Stomach (tissue), 9 donors: ENCODE results near the gene BMPR1B. TPM values are rescaled to one million over a fixed set of nuclear protein-coding genes. Genes with fewer than 3 reads are reported as not detected.

Experiments used
- DNase-seq, 2 donors: peaks; one replicate each; pipeline versions ENCODE4 v3.0.0 to v3.0.0-alpha.2; 2013 to 2019
- H3K27ac ChIP-seq, 5 donors: fragments of 200-600 bp in 4 of 5; sonication (generic) in 4 of 5; one replicate each; pipeline ENCODE4 v1.5.1; 2013 to 2019; ENCODE audit warnings: mild to moderate bottlenecking in 1 of 5, moderate library complexity in 1 of 5
- H3K27me3 ChIP-seq, 3 donors: fragments of 200-600 bp; sonication (generic); one replicate each; pipeline ENCODE4 v1.5.1; 2017 to 2019; ENCODE audit warnings: mixed run types in 1 of 3
- H3K36me3 ChIP-seq, 4 donors: fragments of 200-600 bp; sonication (generic); 1 replicate in 3 of 4; 2 replicates in 1 of 4; pipeline ENCODE4 v1.5.1; 2016 to 2019
- H3K4me1 ChIP-seq, 4 donors: fragments of 200-600 bp; sonication (generic); one replicate each; pipeline ENCODE4 v1.5.1; 2016 to 2019
- H3K4me3 ChIP-seq, 4 donors: fragments of 200-600 bp; sonication (generic) in 3 of 4; one replicate each; pipeline ENCODE4 v1.5.1; 2016 to 2019; ENCODE audit warnings: mild to moderate bottlenecking in 1 of 4
- H3K9me3 ChIP-seq, 4 donors: fragments of 200-600 bp; sonication (generic); one replicate each; pipeline ENCODE4 v1.5.1; 2016 to 2019
- EP300 ChIP-seq: sonication (generic); formaldehyde crosslinking; IDR thresholded peaks from one replicate; pipeline ENCODE4 v1.6.1; 2017; ENCODE audit warnings: antibody characterized with exemption
- POLR2A ChIP-seq, 4 donors: fragments of 450-650 bp; IDR thresholded peaks; one replicate each; pipeline ENCODE4 v1.6.1; 2016; ENCODE audit warnings: antibody characterized with exemption in 4 of 4, control low read depth in 2 of 4, mild to moderate bottlenecking in 1 of 4, moderate library complexity in 1 of 4
- POLR2AphosphoS5 ChIP-seq, 3 donors: sonication (generic); formaldehyde crosslinking; IDR thresholded peaks; one replicate each; pipeline ENCODE4 v1.6.1; 2016; ENCODE audit warnings: antibody characterized with exemption in 3 of 3
- WGBS, 5 donors: extraction: QIAGEN DNeasy Blood & Tissue Kit in 3 of 5; methylation state at CpG; one replicate each; pipeline versions ENCODE4 v1.1.5 to v1.1.7; 2013 to 2018; 5-methylcytosine and 5-hydroxymethylcytosine counted together
- intact Hi-C: fragments of 100-400 bp; cut with DNase I; formaldehyde crosslinking; loops from one replicate; pipeline ENCODE4 v1.15.1; 2023; ENCODE audit warnings: low total_unique reads
- polyA plus RNA-seq, 3 donors: library from polyadenylated mRNA; stranded (reverse); fragments of 200-250 nt; gene quantifications; one replicate each; pipeline ENCODE4 v1.2.3, GENCODE V29; 2013
- total RNA-seq, 5 donors: library from RNA; depleted of rRNA; stranded (reverse); fragments of >200 nt; gene quantifications; one replicate each; pipeline versions ENCODE4 v1.1.0 to v1.2.3, GENCODE V29; 2014 to 2016
- TF ChIP-seq, protein P1 (sequence below), 7 experiments: fragments of 450-650 bp in 4 of 7; fragments of 200-600 bp in 3 of 7; sonication (generic) in 3 of 7; IDR thresholded peaks; one replicate each; pipeline ENCODE4 v1.5.1; 2016 to 2019; ENCODE audit warnings: antibody characterized with exemption in 7 of 7, control low read depth in 2 of 7, mild to moderate bottlenecking in 1 of 7
- donor health status: healthy with polysubstance abuse.
- donor health status: Bipolar disorder and iron deficiency.
- donor health status: healthy.

The BMPR1B gene
- total and polyA plus RNA-seq, 8 donors, result 0.37 to 29.8 (median 1.5) TPM; not detected in 1

DNA sequence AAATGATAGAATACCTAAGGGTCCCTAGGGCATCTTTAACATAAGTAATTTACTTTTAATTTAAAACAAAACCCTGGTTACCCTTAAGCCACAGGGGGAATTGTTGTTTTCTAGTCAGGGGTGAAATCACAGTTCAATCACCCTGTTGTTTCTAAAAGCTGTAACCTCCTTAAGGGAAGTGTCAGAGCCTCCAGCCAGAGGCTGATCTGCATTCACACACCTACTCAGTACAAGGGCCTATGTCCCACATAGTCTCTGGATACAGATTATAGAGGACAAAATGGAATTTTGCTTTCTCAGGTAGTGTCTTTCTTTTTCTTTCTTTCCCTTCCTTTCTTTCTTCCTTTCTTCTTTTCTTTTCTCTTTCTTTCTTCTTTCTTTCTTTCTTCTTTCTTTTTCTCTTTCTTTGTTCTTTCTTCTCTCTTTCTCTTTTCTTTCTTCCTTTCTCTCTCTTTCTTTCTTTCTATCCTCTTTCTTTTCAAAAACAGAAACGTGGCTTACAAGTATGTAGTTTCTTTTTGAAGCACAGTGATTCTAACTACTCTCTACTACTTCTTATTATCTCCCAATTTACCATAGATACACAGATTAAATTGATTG, 31.1 kb upstream of the BMPR1B start:
- Histone ChIP-seq H3K27me3 (no peaks in the 10 kb centered on the region), H3K9me3 (no peaks in the 10 kb centered on the region), H3K4me1 (no peaks in the 10 kb centered on the region), H3K36me3 (no peaks in the 10 kb centered on the region), H3K4me3 (no peak overlapping the region), H3K27ac (no peak overlapping the region)
- WGBS, 5 donors, result 40 to 59% (median 55%) methylated on average over 1 of the region's 1 CpG
- intact Hi-C loops, result no loop called here
- no peak for DNase-seq
- TF ChIP-seq POLR2A (IDR thresholded peaks at IDR 0.05) (no peak), EP300 (no peak), POLR2AphosphoS5 (IDR thresholded peaks at IDR 0.05) (no peak)
- TF ChIP-seq, protein P1, sequence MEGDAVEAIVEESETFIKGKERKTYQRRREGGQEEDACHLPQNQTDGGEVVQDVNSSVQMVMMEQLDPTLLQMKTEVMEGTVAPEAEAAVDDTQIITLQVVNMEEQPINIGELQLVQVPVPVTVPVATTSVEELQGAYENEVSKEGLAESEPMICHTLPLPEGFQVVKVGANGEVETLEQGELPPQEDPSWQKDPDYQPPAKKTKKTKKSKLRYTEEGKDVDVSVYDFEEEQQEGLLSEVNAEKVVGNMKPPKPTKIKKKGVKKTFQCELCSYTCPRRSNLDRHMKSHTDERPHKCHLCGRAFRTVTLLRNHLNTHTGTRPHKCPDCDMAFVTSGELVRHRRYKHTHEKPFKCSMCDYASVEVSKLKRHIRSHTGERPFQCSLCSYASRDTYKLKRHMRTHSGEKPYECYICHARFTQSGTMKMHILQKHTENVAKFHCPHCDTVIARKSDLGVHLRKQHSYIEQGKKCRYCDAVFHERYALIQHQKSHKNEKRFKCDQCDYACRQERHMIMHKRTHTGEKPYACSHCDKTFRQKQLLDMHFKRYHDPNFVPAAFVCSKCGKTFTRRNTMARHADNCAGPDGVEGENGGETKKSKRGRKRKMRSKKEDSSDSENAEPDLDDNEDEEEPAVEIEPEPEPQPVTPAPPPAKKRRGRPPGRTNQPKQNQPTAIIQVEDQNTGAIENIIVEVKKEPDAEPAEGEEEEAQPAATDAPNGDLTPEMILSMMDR (IDR thresholded peaks at IDR 0.05), result no peak

DNA sequence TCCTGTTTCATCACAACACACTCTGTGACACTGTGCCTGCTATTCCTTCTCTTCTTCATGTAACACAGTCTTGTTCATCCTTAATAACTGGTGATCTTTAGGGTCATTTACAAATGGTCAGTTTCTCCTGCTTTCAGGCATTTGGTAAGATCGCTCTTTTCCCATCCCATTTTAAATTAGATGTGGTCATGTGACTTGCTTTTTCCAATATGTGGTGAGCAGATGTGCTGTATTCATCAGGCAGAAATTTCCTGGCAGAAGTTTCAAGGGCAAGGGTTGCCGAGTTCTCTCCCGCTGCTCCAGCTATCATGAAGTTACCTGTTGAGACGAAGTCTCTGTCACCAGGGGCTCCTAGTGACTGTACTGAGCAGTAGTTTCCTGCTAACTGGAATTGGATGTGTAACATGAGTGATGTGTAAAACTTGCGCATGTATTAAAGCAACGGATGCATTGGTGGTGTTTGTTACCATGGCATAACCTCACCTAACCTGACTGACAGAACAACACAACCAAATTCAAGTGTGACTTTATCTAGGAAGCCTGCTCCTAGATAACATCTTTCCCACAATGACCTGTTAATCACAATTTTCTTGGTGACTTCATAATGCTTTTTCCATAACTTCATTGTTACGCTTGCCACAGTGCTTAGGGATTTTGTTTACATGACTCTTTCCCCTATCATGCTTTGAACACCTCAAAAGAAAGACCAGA, 29.5 kb upstream of the BMPR1B start:
- H3K36me3 ChIP-seq, result no peaks in the 10 kb centered on the region
- no peak for DNase-seq
- H3K9me3 ChIP-seq, result no peaks in the 10 kb centered on the region
- TF ChIP-seq POLR2AphosphoS5 (IDR thresholded peaks at IDR 0.05) (no peak), EP300 (no peak), POLR2A (IDR thresholded peaks at IDR 0.05) (no peak)
- TF ChIP-seq, protein P1 (IDR thresholded peaks at IDR 0.05), result no peak
- no peak overlapping the region for H3K4me3 ChIP-seq
- H3K27me3 ChIP-seq, result no peaks in the 10 kb centered on the region
- H3K4me1 ChIP-seq, result no peaks in the 10 kb centered on the region
- intact Hi-C loops, result no loop called here
- H3K27ac ChIP-seq, result no peak overlapping the region
- WGBS, 5 donors, result 86 to 95% (median 91%) methylated on average over 7 of the region's 7 CpGs

DNA sequence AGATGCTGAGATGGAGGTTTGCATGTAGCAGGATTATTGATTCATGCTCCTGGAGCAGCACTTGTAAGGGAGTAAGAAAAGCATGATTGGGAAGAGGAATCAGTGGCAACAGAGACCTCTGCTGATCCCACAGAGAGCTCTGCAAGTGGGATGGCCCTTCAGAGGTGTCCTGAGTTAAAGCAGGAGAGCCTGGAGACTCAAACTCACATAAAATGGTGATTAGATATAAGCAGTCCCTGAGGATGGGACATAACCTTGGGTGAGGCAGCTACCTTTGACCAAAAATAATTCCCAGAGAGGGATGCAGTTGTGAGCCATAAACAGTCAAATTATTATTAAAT, 25.4 kb upstream of the BMPR1B start:
- TF ChIP-seq POLR2A (IDR thresholded peaks at IDR 0.05) (no peak), EP300 (no peak), POLR2AphosphoS5 (IDR thresholded peaks at IDR 0.05) (no peak)
- TF ChIP-seq, protein P1 (IDR thresholded peaks at IDR 0.05), result no peak
- Histone ChIP-seq H3K4me1 (no peaks in the 10 kb centered on the region), H3K27ac (no peak overlapping the region), H3K36me3 (no peaks in the 10 kb centered on the region), H3K27me3 (no peaks in the 10 kb centered on the region), H3K4me3 (no peak overlapping the region), H3K9me3 (no peaks in the 10 kb centered on the region)
- DNase-seq, result no peak
- intact Hi-C loops, result no loop called here

DNA sequence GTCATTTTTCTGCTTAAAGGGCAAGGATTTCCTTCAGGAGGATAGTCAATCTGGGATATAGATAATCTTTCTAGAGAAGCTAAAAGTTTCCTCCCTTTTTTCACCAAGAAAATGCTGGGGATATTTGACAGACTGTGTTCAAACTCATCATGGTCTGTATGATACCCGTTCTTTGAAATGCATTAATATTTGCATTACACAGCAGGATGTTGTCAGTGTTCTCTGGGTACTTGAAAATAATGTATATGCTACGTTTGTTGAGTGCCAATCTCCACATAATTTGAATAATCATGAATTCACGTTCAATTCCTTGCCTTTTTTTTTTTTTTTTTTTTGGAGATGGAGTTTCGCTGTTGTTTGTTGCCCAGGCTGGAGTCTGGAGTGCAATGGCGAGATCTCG, 18.0 kb upstream of the BMPR1B start:
- DNase-seq, result no peak
- intact Hi-C loops, result no loop called here
- Histone ChIP-seq H3K36me3 (no peaks in the 10 kb centered on the region), H3K4me1 (no peaks in the 10 kb centered on the region), H3K27ac (no peak overlapping the region), H3K4me3 (no peak overlapping the region), H3K27me3 (no peaks in the 10 kb centered on the region), H3K9me3 (no peaks in the 10 kb centered on the region)
- no peak for TF ChIP-seq POLR2A (IDR thresholded peaks at IDR 0.05)
- TF ChIP-seq, protein P1 (IDR thresholded peaks at IDR 0.05), result no peak
- TF ChIP-seq EP300, result no peak
- no peak for TF ChIP-seq POLR2AphosphoS5 (IDR thresholded peaks at IDR 0.05)
- WGBS, 5 donors, result 81 to 90% (median 82%) methylated on average over 6 of the region's 6 CpGs
